WI38 (cell line): ENCODE data around the gene SPRED2.
"Not testable (repeated sequence)": the region's sequence is repeated elsewhere in the genome, so short reads cannot be mapped to it uniquely, and the experiment has no call there.

ENCODE experiments used
- H3K4me3 ChIP-seq: 2 replicates; pipeline ENCODE4 v1.5.1; 2011; ENCODE audit warnings: low read depth, mild to moderate bottlenecking, control low read depth, low read length
- CTCF ChIP-seq: IDR thresholded peaks from 2 replicates; pipeline ENCODE4 v1.5.1; 2012; ENCODE audit warnings: low read depth, mild to moderate bottlenecking, control low read depth, low read length

Gene SPRED2

GRCh38 chr2:65326276-65326675, 106.1 kb downstream of the SPRED2 start:
- H3K4me3 ChIP-seq = no peak overlapping the region
- no peak for TF ChIP-seq CTCF

GRCh38 chr2:65325066-65325465, 107.3 kb downstream of the SPRED2 start:
- TF ChIP-seq CTCF = no peak
- H3K4me3 ChIP-seq = no peak overlapping the region

DNA sequence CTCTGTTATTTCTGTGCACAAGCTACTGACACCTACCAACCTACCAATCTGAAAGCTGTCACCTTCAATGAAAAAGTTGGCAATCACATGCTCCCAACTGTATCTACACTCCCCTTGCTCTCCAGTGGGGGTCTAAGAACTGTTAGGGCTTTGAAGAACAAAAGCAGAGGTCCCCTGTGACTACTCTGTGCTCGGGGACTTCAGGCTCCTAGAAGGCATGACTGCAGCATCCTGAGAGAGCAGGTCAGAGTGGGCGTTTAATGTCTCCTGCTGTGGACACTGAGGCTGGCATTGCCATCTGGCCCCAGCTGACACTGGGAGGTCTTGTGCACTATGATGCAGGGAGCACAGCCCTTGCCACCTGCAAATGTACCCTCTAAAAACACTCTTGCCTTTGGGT, 111.5 kb downstream of the SPRED2 start:
- H3K4me3 ChIP-seq = peak overlapping the region; percentile 34; the same call in 1 of the 2 replicates
- TF ChIP-seq CTCF = no peak

GRCh38 chr2:65320042-65320725, 112.2 kb downstream of the SPRED2 start:
- peak; percentile 67 for TF ChIP-seq CTCF
- peak overlapping the region; percentile 34 for H3K4me3 ChIP-seq

- peak overlapping the region; percentile 34; the same call in 1 of the 2 replicates for H3K4me3 ChIP-seq
- TF ChIP-seq CTCF = no peak
Observed at GRCh38 chr2:65319674-65320041, 112.7 kb downstream of the SPRED2 start.

DNA sequence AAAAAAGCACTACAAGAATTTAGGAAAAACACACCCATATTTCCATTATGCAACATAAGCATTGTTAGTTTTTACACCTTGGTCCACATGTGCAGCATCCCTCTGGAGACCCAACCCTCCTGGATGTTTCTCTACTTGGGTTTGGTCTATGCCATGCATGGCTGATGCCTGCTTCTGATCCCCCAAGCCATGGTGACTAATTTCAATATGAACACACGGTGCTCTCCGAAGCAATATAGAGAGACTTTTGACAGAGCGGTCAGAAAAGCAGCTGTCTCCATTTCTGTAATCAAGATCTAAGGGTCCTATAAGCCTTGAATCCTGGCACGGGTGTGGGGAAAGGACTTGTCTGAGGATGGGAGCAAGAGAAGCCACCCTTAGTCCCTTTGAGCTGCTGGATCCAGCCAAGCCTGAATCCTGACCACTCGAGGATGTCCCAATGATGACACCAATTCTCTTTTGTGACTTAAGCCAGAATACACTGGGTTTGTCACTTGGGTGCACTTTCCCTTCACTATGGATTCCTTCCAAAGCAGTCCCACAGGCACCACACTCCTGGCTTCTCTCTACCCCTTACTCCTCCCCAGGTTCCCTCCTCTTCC, 113.2 kb downstream of the SPRED2 start:
- no peak for TF ChIP-seq CTCF

DNA sequence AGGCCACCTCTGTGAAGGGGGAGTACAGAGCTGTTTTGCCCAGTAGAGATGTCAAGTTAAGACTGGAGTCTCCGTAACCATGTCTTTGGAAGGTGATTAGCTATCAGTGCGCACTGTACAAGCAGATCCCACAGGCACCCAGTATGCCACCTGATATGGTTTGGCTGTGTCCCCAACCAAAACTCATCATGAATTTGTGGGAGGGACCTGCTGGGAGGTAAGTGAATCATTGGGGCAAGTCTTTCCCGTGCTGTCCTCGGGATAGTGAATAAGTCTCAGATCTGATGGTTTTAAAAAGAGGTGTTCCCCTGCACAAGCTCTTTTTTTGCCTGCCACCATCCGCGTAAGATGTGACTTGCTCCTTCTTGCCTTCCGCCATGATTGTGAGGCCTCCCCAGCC, 114.6 kb downstream of the SPRED2 start:
- no peak for TF ChIP-seq CTCF
- no peak overlapping the region for H3K4me3 ChIP-seq

More for the DNA sequence above, 113.2 kb downstream of the SPRED2 start:
- H3K4me3 ChIP-seq = no peak overlapping the region

DNA sequence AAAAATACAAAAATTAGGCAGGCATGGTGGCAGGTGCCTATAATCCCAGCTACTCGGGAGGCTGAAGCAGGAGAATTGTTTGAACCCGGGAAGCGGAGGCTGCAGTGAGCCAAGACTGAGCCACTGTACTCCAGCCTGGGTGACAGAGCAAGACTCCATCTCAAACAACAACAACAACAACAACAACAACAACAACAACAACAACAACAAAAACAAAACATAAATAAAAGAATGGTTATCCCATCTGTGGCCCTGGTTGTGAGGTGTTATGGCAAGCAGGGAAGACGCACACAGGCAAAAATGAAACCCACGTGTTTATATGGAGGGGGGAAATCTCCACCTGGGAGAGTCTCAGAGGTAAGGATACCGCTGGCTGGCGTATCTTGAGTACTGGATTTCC, 115.0 kb downstream of the SPRED2 start:
- not testable (repeated sequence) for H3K4me3 ChIP-seq
